Measurements from ENCODE around the gene EPHB1. TPM values are rescaled to one million over a fixed set of nuclear protein-coding genes. Genes with fewer than 3 reads are reported as not detected.

Gene EPHB1
- total and polyA plus RNA-seq, 2 of the 13 experiments (the other 11 are each of a cell fraction or from before 2014, with no cell fraction given), result 0.07 to 0.21 TPM

DNA sequence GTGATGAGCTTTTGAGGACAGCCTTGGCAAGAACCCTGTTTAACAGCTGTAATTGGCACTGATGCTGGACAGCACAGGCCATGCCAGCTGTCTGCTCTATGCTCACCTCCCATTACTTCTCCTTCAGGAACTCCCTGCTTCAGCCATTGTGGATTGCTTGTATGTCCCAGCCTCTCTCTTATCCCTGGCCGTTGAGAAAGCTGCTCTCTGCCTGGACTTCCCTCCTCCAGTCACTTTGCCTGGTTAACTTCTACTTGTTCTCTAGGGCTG is 444.5 kb downstream of the EPHB1 start:
- ATAC-seq (no peak), FAIRE-seq (no peak), DNase-seq (ENCODE audit: low spot score) (no peak)
- 0% methylated on average over 1 of the region's 1 CpG for WGBS (ENCODE audit: low lambda C conversion rate)
- H3K79me2 ChIP-seq (ENCODE audit: insufficient read depth, low read length), result no peaks in the 10 kb centered on the region
- H3K27ac ChIP-seq (ENCODE audit: extremely low read length, insufficient read depth, low read length), result no peak overlapping the region
- H3K27me3 ChIP-seq (ENCODE audit: control insufficient read depth in 1 of 2, insufficient read depth in 2 of 2, low read length in 2 of 2), result peaks cover 0 to 3% of the 10 kb centered on the region in 2 experiments; a peak in 1 of 5 replicates
- no peak overlapping the region for H3K4me3 ChIP-seq (replicated peaks in 1 of 3; ENCODE audit: insufficient read depth in 1 of 3, low read depth in 2 of 3, low read length in 3 of 3)
- intact Hi-C loops (cut with micrococcal nuclease; ENCODE audit: unreplicated experiment), result no loop called here
- H3K4me1 ChIP-seq (ENCODE audit: insufficient read depth, low read length), result no peaks in the 10 kb centered on the region
- H3K9ac ChIP-seq (ENCODE audit: insufficient read depth, low read depth, low read length), result no peak overlapping the region
- no TSS peak for BruUV-seq (replicated peaks)
- TF ChIP-seq ZNF652 (CRISPR knock-in tag; IDR thresholded peaks at IDR 0.05; ENCODE audit: borderline replicate concordance, low read depth) (no peak), JUND (CRISPR knock-in tag; IDR thresholded peaks at IDR 0.05) (no peak), ESRRA (CRISPR knock-in tag; IDR thresholded peaks at IDR 0.05; ENCODE audit: low read depth) (no peak), IRF2 (CRISPR knock-in tag; IDR thresholded peaks at IDR 0.05) (no peak), GABPB1 (CRISPR knock-in tag; IDR thresholded peaks at IDR 0.05) (no peak), ZNF777 (CRISPR knock-in tag; IDR thresholded peaks at IDR 0.05) (no peak), PREB (CRISPR knock-in tag; IDR thresholded peaks at IDR 0.05) (no peak), ZSCAN9 (CRISPR knock-in tag; IDR thresholded peaks at IDR 0.05; ENCODE audit: borderline replicate concordance) (no peak), ZKSCAN5 (CRISPR knock-in tag; IDR thresholded peaks at IDR 0.05) (no peak), ZNF282 (IDR thresholded peaks at IDR 0.05; ENCODE audit: partially characterized antibody) (no peak), SMAD9 (CRISPR knock-in tag; IDR thresholded peaks at IDR 0.05) (no peak), NRL (CRISPR knock-in tag; IDR thresholded peaks at IDR 0.05; ENCODE audit: borderline replicate concordance) (no peak), BRD4 (CRISPR knock-in tag; IDR thresholded peaks at IDR 0.05) (no peak), ATF4 (CRISPR knock-in tag; IDR thresholded peaks at IDR 0.05) (no peak), ZNF878 (CRISPR knock-in tag; IDR thresholded peaks at IDR 0.05) (no peak), FOSL1 (CRISPR knock-in tag; IDR thresholded peaks at IDR 0.05; ENCODE audit: borderline replicate concordance) (no peak), POLR2G (IDR thresholded peaks at IDR 0.05; ENCODE audit: low read depth, low read length) (no peak), PRDM15 (CRISPR knock-in tag; IDR thresholded peaks at IDR 0.05) (no peak)
- in situ Hi-C loops (cut with HindIII; ENCODE audit: extremely low pct_ligation_motif_present, low pct_unique_long_range_greater_than_20kb), result no loop called here
- H4K20me1 ChIP-seq (ENCODE audit: insufficient read depth, low read length), result no peaks in the 10 kb centered on the region
- H2AFZ ChIP-seq (ENCODE audit: low read length), result no peak overlapping the region
- H3K4me2 ChIP-seq (ENCODE audit: low read depth, low read length), result no peak overlapping the region
- H3K36me3 ChIP-seq (replicated peaks in 1 of 2; ENCODE audit: control insufficient read depth in 1 of 2, insufficient read depth in 2 of 2, low read length in 2 of 2), result no peaks in the 10 kb centered on the region
- POLR2A ChIA-PET, result no interaction called here
- H3K9me3 ChIP-seq (ENCODE audit: low read length), result no peaks in the 10 kb centered on the region
- CTCF ChIA-PET (ENCODE audit: low intra/inter-chr PET ratio, low total read pairs), result no interaction called here
